Neural cell (in vitro differentiated cells): Measurements from ENCODE around the gene CSNK2A3. TPM values are rescaled to one million over a fixed set of nuclear protein-coding genes. Genes with fewer than 3 reads are reported as not detected.

Experiments
- H2AFZ ChIP-seq: fragments of 200-600, 300-800 bp; sonication (generic), shearing (Covaris generic); 2 replicates; pipeline ENCODE4 v1.6.0; 2014; ENCODE audit warnings: low read depth, mild to moderate bottlenecking, antibody characterized with exemption, low read length, moderate library complexity
- H3F3A ChIP-seq: fragments of 200-600 bp; shearing (Covaris generic); 2 replicates; pipeline ENCODE4 v1.6.1; 2016; ENCODE audit warnings: mild to moderate bottlenecking, moderate library complexity, mixed read lengths, antibody characterized with exemption, low read length; ENCODE audit not compliant: insufficient read depth, poor library complexity, severe bottlenecking
- H3K27ac ChIP-seq: fragments of 200-600, 300-800 bp; sonication (generic), shearing (Covaris generic); 2 replicates; pipeline ENCODE4 v1.5.1; 2014; ENCODE audit warnings: mild to moderate bottlenecking, low read length, moderate library complexity
- H3K27me3 ChIP-seq: fragments of 300-800, 200-600 bp; sonication (generic), shearing (Covaris generic); 2 replicates; pipeline ENCODE4 v1.6.0; 2014; ENCODE audit warnings: mild to moderate bottlenecking, low read depth, low read length, moderate library complexity; ENCODE audit not compliant: insufficient read depth
- H3K36me3 ChIP-seq: fragments of 300-800, 200-600 bp; sonication (generic), shearing (Covaris generic); 2 replicates; pipeline ENCODE4 v1.5.1; 2014; ENCODE audit warnings: mild to moderate bottlenecking, antibody characterized with exemption, low read length, moderate library complexity; ENCODE audit not compliant: insufficient read depth
- H3K4me2 ChIP-seq: fragments of 300-800, 200-600 bp; sonication (generic), shearing (Covaris generic); 2 replicates; pipeline ENCODE4 v1.6.0; 2014; ENCODE audit warnings: mild to moderate bottlenecking, low read length
- H3K4me3 ChIP-seq: fragments of 300-800, 200-600 bp; sonication (generic), shearing (Covaris generic); 2 replicates; pipeline ENCODE4 v1.5.1; 2014; ENCODE audit warnings: mild to moderate bottlenecking, low read length, moderate library complexity
- H3K79me2 ChIP-seq: fragments of 200-600 bp; shearing (Covaris generic); replicated peaks from 2 replicates; pipeline ENCODE4 v1.6.0; 2014; ENCODE audit warnings: mild to moderate bottlenecking, low read length, moderate library complexity; ENCODE audit not compliant: insufficient read depth
- H3K9ac ChIP-seq: fragments of 300-800, 200-600 bp; sonication (generic), shearing (Covaris generic); 2 replicates; pipeline ENCODE4 v1.6.1; 2016; ENCODE audit warnings: mild to moderate bottlenecking, low read length, mixed read lengths
- H3K9me2 ChIP-seq: fragments of 200-600 bp; shearing (Covaris generic); 2 replicates; pipeline ENCODE4 v1.6.1; 2016; ENCODE audit warnings: mild to moderate bottlenecking, low read length, mixed read lengths; ENCODE audit not compliant: insufficient read depth
- H3K9me3 ChIP-seq: fragments of 200-600, 300-800 bp; sonication (generic), shearing (Covaris generic); 2 replicates; pipeline ENCODE4 v1.6.1; 2016; ENCODE audit warnings: mild to moderate bottlenecking, mixed run types, low read length, moderate library complexity, mixed read lengths
- H4K20me1 ChIP-seq: fragments of 200-600 bp; shearing (Covaris generic); 2 replicates; pipeline ENCODE4 v1.6.1; 2016; ENCODE audit warnings: mild to moderate bottlenecking, mixed run types; ENCODE audit not compliant: insufficient read depth
- EP300 ChIP-seq: fragments of 450-650 bp; conservative IDR thresholded peaks from 2 replicates; pipeline ENCODE4 v1.6.1; 2014; ENCODE audit warnings: antibody characterized with exemption, mild to moderate bottlenecking, moderate library complexity; ENCODE audit not compliant: poor library complexity, severe bottlenecking
- EZH2 ChIP-seq: fragments of 200-600, 300-800 bp; shearing (Covaris generic), sonication (generic); IDR thresholded peaks from 2 replicates; pipeline ENCODE4 v1.6.1; 2014; ENCODE audit warnings: antibody characterized with exemption, low read length, borderline replicate concordance, mild to moderate bottlenecking; ENCODE audit not compliant: insufficient read depth, poor library complexity, severe bottlenecking
- MXI1 ChIP-seq: fragments of 450-650 bp; conservative IDR thresholded peaks from 2 replicates; pipeline ENCODE4 v1.6.1; 2014; ENCODE audit warnings: antibody characterized with exemption, mild to moderate bottlenecking; ENCODE audit not compliant: poor library complexity, severe bottlenecking
- POLR2AphosphoS5 ChIP-seq: IDR thresholded peaks from 2 replicates; pipeline ENCODE4 v1.6.1; 2012
- RAD21 ChIP-seq: fragments of 450-650 bp; conservative IDR thresholded peaks from 2 replicates; pipeline ENCODE4 v1.6.1; 2014; ENCODE audit warnings: antibody characterized with exemption, mild to moderate bottlenecking, moderate library complexity
- SMC3 ChIP-seq: fragments of 450-650 bp; conservative IDR thresholded peaks from 2 replicates; pipeline ENCODE4 v1.6.1; 2014; ENCODE audit warnings: antibody characterized with exemption, mild to moderate bottlenecking, moderate library complexity; ENCODE audit not compliant: poor library complexity
- TAF1 ChIP-seq: IDR thresholded peaks from 2 replicates; pipeline ENCODE4 v1.6.1; 2012; ENCODE audit warnings: low read depth
- polyA plus RNA-seq: library from polyadenylated mRNA; depleted of rRNA; stranded (reverse); fragments of >200 nt; gene quantifications from 2 replicates; pipeline ENCODE4 v1.2.3, GENCODE V29; 2014
- TF ChIP-seq, protein P1 (sequence below): IDR thresholded peaks from 2 replicates; pipeline ENCODE4 v1.6.1; 2012; ENCODE audit warnings: borderline replicate concordance
- TF ChIP-seq, protein P2 (sequence below): fragments of 450-650 bp; IDR thresholded peaks from 2 replicates; pipeline ENCODE4 v1.5.1; 2014; ENCODE audit warnings: antibody characterized with exemption, mild to moderate bottlenecking, moderate library complexity; ENCODE audit not compliant: poor library complexity, severe bottlenecking

Gene CSNK2A3
- polyA plus RNA-seq, 1 donor from 2014 or later, result 2.1 TPM

GRCh38 chr11:11306855-11307254, 46.2 kb downstream of the CSNK2A3 start:
- Histone ChIP-seq H3K9ac (no peak overlapping the region), H2AFZ (no peak overlapping the region), H4K20me1 (no peaks in the 10 kb centered on the region)

GRCh38 chr11:11304550-11304949, 48.5 kb downstream of the CSNK2A3 start:
- H3K79me2 ChIP-seq, result no peaks in the 10 kb centered on the region
- H3K36me3 ChIP-seq, result no peaks in the 10 kb centered on the region
- no peaks in the 10 kb centered on the region for H3F3A ChIP-seq
- no peaks in the 10 kb centered on the region for H4K20me1 ChIP-seq
- no peak overlapping the region for H3K4me3 ChIP-seq
- H3K9me2 ChIP-seq, result no peaks in the 10 kb centered on the region
- no peak overlapping the region for H3K27ac ChIP-seq
- no peak overlapping the region for H2AFZ ChIP-seq
- H3K9me3 ChIP-seq, result no peaks in the 10 kb centered on the region
- no peak overlapping the region for H3K9ac ChIP-seq
- TF ChIP-seq, protein P1, sequence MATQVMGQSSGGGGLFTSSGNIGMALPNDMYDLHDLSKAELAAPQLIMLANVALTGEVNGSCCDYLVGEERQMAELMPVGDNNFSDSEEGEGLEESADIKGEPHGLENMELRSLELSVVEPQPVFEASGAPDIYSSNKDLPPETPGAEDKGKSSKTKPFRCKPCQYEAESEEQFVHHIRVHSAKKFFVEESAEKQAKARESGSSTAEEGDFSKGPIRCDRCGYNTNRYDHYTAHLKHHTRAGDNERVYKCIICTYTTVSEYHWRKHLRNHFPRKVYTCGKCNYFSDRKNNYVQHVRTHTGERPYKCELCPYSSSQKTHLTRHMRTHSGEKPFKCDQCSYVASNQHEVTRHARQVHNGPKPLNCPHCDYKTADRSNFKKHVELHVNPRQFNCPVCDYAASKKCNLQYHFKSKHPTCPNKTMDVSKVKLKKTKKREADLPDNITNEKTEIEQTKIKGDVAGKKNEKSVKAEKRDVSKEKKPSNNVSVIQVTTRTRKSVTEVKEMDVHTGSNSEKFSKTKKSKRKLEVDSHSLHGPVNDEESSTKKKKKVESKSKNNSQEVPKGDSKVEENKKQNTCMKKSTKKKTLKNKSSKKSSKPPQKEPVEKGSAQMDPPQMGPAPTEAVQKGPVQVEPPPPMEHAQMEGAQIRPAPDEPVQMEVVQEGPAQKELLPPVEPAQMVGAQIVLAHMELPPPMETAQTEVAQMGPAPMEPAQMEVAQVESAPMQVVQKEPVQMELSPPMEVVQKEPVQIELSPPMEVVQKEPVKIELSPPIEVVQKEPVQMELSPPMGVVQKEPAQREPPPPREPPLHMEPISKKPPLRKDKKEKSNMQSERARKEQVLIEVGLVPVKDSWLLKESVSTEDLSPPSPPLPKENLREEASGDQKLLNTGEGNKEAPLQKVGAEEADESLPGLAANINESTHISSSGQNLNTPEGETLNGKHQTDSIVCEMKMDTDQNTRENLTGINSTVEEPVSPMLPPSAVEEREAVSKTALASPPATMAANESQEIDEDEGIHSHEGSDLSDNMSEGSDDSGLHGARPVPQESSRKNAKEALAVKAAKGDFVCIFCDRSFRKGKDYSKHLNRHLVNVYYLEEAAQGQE, result no peak
- TF ChIP-seq SMC3 (no peak), RAD21 (no peak), EP300 (no peak), TAF1 (no peak), POLR2AphosphoS5 (no peak), EZH2 (no peak), MXI1 (no peak)
- TF ChIP-seq, protein P2, sequence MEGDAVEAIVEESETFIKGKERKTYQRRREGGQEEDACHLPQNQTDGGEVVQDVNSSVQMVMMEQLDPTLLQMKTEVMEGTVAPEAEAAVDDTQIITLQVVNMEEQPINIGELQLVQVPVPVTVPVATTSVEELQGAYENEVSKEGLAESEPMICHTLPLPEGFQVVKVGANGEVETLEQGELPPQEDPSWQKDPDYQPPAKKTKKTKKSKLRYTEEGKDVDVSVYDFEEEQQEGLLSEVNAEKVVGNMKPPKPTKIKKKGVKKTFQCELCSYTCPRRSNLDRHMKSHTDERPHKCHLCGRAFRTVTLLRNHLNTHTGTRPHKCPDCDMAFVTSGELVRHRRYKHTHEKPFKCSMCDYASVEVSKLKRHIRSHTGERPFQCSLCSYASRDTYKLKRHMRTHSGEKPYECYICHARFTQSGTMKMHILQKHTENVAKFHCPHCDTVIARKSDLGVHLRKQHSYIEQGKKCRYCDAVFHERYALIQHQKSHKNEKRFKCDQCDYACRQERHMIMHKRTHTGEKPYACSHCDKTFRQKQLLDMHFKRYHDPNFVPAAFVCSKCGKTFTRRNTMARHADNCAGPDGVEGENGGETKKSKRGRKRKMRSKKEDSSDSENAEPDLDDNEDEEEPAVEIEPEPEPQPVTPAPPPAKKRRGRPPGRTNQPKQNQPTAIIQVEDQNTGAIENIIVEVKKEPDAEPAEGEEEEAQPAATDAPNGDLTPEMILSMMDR, result no peak
- no peaks in the 10 kb centered on the region for H3K27me3 ChIP-seq
- H3K4me2 ChIP-seq, result no peak overlapping the region

More at GRCh38 chr11:11306855-11307254, 46.2 kb downstream of the CSNK2A3 start:
- no peak overlapping the region for H3K27ac ChIP-seq
- no peaks in the 10 kb centered on the region for H3K9me2 ChIP-seq
- no peaks in the 10 kb centered on the region for H3K9me3 ChIP-seq
- TF ChIP-seq MXI1, result no peak
- TF ChIP-seq SMC3, result no peak
- TF ChIP-seq, protein P2, result no peak
- TF ChIP-seq, protein P1, result no peak
- no peak for TF ChIP-seq EZH2
- no peak for TF ChIP-seq EP300
- TF ChIP-seq POLR2AphosphoS5, result no peak
- TF ChIP-seq RAD21, result no peak
- no peak for TF ChIP-seq TAF1
- no peaks in the 10 kb centered on the region for H3K79me2 ChIP-seq
- no peak overlapping the region for H3K4me3 ChIP-seq
- H3K27me3 ChIP-seq, result no peaks in the 10 kb centered on the region
- H3K4me2 ChIP-seq, result no peak overlapping the region
- no peaks in the 10 kb centered on the region for H3F3A ChIP-seq
- H3K36me3 ChIP-seq, result no peaks in the 10 kb centered on the region
